GM19035 (cell line): Measurements from ENCODE around the gene ADGRD2.

ENCODE experiments used
- ATAC-seq: cut with Tn5 transposase; IDR thresholded peaks from one replicate; pipeline ENCODE4 v1.9.1; 2021; ENCODE audit not compliant: unreplicated experiment

Gene ADGRD2

GRCh38 chr9:124506931-124507879 is 57.0 kb downstream of the ADGRD2 start, which contains the start of gene NR5A1:
TSS of gene NR5A1 (minus strand) at chr9:124507399. CDS start at chr9:124503395, 4,004 bp downstream.
- no peak for ATAC-seq

- ATAC-seq: no peak
Observed at GRCh38 chr9:124507880-124508423, 57.7 kb downstream of the ADGRD2 start.

GRCh38 chr9:124510650-124511425 is 60.6 kb downstream of the ADGRD2 start:
- no peak for ATAC-seq

- no peak for ATAC-seq
Observed at GRCh38 chr9:124511426-124511840, 61.2 kb downstream of the ADGRD2 start.

- ATAC-seq: no peak
Observed at GRCh38 chr9:124511891-124512805, 61.9 kb downstream of the ADGRD2 start.

GRCh38 chr9:124512806-124513204 is 62.6 kb downstream of the ADGRD2 start:
- ATAC-seq: no peak

GRCh38 chr9:124513376-124513994 is 63.2 kb downstream of the ADGRD2 start:
- no peak for ATAC-seq

- ATAC-seq: no peak
Observed at GRCh38 chr9:124514125-124514524, 63.9 kb downstream of the ADGRD2 start.

GRCh38 chr9:124514874-124515273 is 64.6 kb downstream of the ADGRD2 start:
- ATAC-seq: no peak

GRCh38 chr9:124517600-124517999 is 67.3 kb downstream of the ADGRD2 start:
- no peak for ATAC-seq

GRCh38 chr9:124518116-124518515 is 67.9 kb downstream of the ADGRD2 start:
- ATAC-seq: no peak

- ATAC-seq: no peak
Observed at GRCh38 chr9:124520206-124520596, 70.0 kb downstream of the ADGRD2 start.

- ATAC-seq: no peak
Observed at GRCh38 chr9:124521142-124521541, 70.9 kb downstream of the ADGRD2 start.

- ATAC-seq: no peak
Observed at GRCh38 chr9:124522121-124523098, 72.2 kb downstream of the ADGRD2 start.

GRCh38 chr9:124526174-124526573 is 75.9 kb downstream of the ADGRD2 start:
- ATAC-seq: no peak

- no peak for ATAC-seq
Observed at GRCh38 chr9:124527781-124528180, 77.5 kb downstream of the ADGRD2 start.
